MM.1S (cell line): ENCODE measurements around the gene UBE2K.

Experiments
- DNase-seq: peaks from one replicate; pipeline ENCODE4 v3.0.0-alpha.2; 2015
- H2AFZ ChIP-seq: fragments of 300-600 bp; sonication (generic); 2 replicates; pipeline ENCODE4 v1.6.0; 2016; ENCODE audit warnings: antibody characterized with exemption, low read length
- H3F3A ChIP-seq: fragments of 300-600 bp; sonication (generic); 2 replicates; pipeline ENCODE4 v1.6.1; 2016; ENCODE audit warnings: mild to moderate bottlenecking, antibody characterized with exemption, low read length, moderate library complexity, mixed read lengths; ENCODE audit not compliant: insufficient read depth
- H3K27ac ChIP-seq: fragments of 300-600 bp; sonication (generic); 2 replicates; pipeline ENCODE4 v1.5.1; 2016; ENCODE audit warnings: mild to moderate bottlenecking, low read length
- H3K27me3 ChIP-seq: fragments of 300-600 bp; sonication (generic); replicated peaks from 2 replicates; pipeline ENCODE4 v1.6.0; 2016; ENCODE audit warnings: low read length; ENCODE audit not compliant: insufficient read depth
- H3K36me3 ChIP-seq: fragments of 300-600 bp; sonication (generic); replicated peaks from 2 replicates; pipeline ENCODE4 v1.6.1; 2016; ENCODE audit warnings: mild to moderate bottlenecking, low read length, mixed read lengths; ENCODE audit not compliant: insufficient read depth
- H3K4me1 ChIP-seq: fragments of 300-600 bp; sonication (generic); 2 replicates; pipeline ENCODE4 v1.6.1; 2016; ENCODE audit warnings: low read length, mixed read lengths
- H3K4me2 ChIP-seq: fragments of 300-600 bp; sonication (generic); 2 replicates; pipeline ENCODE4 v1.6.0; 2016; ENCODE audit warnings: low read depth, low read length
- H3K4me3 ChIP-seq: fragments of 300-600 bp; sonication (generic); 2 replicates; pipeline ENCODE4 v1.5.1; 2016; ENCODE audit warnings: low read length, mixed read lengths
- H3K79me2 ChIP-seq: fragments of 300-600 bp; sonication (generic); 2 replicates; pipeline ENCODE4 v1.6.1; 2016; ENCODE audit warnings: mixed run types, low read length, mixed read lengths
- H3K9ac ChIP-seq: fragments of 300-600 bp; sonication (generic); 2 replicates; pipeline ENCODE4 v1.6.1; 2016; ENCODE audit warnings: low read length, mixed read lengths
- H3K9me2 ChIP-seq: fragments of 300-600 bp; sonication (generic); replicated peaks from 2 replicates; pipeline ENCODE4 v1.6.1; 2016; ENCODE audit warnings: mild to moderate bottlenecking, low read length, mixed read lengths; ENCODE audit not compliant: insufficient read depth
- H3K9me3 ChIP-seq: fragments of 300-600 bp; sonication (generic); replicated peaks from 2 replicates; pipeline ENCODE4 v1.6.1; 2016; ENCODE audit warnings: mild to moderate bottlenecking, low read length, mixed read lengths; ENCODE audit not compliant: insufficient read depth
- H4K20me1 ChIP-seq: fragments of 300-600 bp; sonication (generic); 2 replicates; pipeline ENCODE4 v1.6.1; 2016; ENCODE audit warnings: mild to moderate bottlenecking, low read length, moderate library complexity, mixed read lengths; ENCODE audit not compliant: insufficient read depth
- EZH2 ChIP-seq: fragments of 300-600 bp; sonication (generic); optimal IDR thresholded peaks from 2 replicates; pipeline ENCODE3; 2017; ENCODE audit warnings: low read depth, mild to moderate bottlenecking, antibody characterized with exemption, low read length, mixed read lengths
- EZH2phosphoT487 ChIP-seq: fragments of 300-600 bp; sonication (generic); IDR thresholded peaks from 2 replicates; pipeline ENCODE4 v1.6.1; 2018; ENCODE audit warnings: antibody characterized with exemption, low read length
- TF ChIP-seq, protein P1 (sequence below): fragments of 300-600 bp; sonication (generic); IDR thresholded peaks from 2 replicates; pipeline ENCODE4 v1.5.1; 2016; ENCODE audit warnings: antibody characterized with exemption, low read length, mixed read lengths

The UBE2K gene

DNA sequence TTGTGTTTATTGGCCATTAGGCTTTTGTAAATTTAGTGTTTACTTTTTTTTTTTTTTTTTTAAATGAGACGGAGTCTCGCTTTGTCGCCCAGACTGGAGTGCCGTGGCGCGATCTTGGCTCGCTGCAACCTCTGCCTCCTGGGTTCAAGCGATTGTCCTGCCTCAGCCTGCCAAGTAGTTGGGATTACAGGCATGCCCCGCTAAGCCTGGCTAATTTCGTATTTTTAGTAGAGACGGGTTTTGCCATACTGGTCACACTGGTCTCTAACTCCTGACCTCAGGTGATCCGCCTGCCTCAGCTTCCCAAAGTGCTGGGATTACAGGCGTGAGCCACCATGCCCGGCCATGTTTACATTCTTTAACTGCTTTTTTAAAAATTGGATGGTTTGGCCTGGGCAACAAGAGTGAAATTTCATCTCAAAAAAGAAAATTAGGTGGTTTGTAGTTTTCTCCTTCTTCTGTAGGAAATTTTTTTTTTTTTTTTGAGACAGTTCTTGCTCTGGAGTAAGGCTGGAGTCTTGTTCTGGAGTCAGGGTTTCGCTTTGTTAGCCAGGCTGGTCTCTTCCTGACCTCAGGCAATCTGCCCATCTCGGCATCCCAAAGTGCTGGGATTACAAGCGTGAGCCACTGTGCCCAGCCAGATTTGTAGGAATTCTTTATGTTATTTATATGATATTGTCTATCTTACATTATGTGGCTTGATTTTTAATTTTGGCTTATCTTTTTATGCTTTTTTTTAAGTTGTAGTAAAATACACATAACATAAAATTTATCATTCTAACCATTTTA is 15.1 kb downstream of the UBE2K start:
- H3K79me2 ChIP-seq: peaks cover 96% of the 10 kb centered on the region
- H3K9me2 ChIP-seq: no peaks in the 10 kb centered on the region
- H3K4me3 ChIP-seq: no peak overlapping the region
- DNase-seq: no peak
- peak overlapping the region; percentile 53; the same call in 1 of the 2 replicates for H3K4me2 ChIP-seq
- H3K27me3 ChIP-seq: no peaks in the 10 kb centered on the region
- peaks cover 15% of the 10 kb centered on the region; the same call in 1 of the 2 replicates for H3F3A ChIP-seq
- H3K27ac ChIP-seq: peak overlapping the region; percentile 34; the same call in 1 of the 2 replicates
- H3K36me3 ChIP-seq: no peaks in the 10 kb centered on the region; the same call in 1 of the 2 replicates
- no peaks in the 10 kb centered on the region for H3K9me3 ChIP-seq
- no peak for TF ChIP-seq EZH2
- no peak for TF ChIP-seq EZH2phosphoT487
- TF ChIP-seq, protein P1, sequence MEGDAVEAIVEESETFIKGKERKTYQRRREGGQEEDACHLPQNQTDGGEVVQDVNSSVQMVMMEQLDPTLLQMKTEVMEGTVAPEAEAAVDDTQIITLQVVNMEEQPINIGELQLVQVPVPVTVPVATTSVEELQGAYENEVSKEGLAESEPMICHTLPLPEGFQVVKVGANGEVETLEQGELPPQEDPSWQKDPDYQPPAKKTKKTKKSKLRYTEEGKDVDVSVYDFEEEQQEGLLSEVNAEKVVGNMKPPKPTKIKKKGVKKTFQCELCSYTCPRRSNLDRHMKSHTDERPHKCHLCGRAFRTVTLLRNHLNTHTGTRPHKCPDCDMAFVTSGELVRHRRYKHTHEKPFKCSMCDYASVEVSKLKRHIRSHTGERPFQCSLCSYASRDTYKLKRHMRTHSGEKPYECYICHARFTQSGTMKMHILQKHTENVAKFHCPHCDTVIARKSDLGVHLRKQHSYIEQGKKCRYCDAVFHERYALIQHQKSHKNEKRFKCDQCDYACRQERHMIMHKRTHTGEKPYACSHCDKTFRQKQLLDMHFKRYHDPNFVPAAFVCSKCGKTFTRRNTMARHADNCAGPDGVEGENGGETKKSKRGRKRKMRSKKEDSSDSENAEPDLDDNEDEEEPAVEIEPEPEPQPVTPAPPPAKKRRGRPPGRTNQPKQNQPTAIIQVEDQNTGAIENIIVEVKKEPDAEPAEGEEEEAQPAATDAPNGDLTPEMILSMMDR: no peak
- no peak overlapping the region for H3K9ac ChIP-seq
- H3K4me1 ChIP-seq: peaks cover 14% of the 10 kb centered on the region
- H4K20me1 ChIP-seq: peaks cover 3% of the 10 kb centered on the region; the same call in 1 of the 2 replicates
- no peak overlapping the region for H2AFZ ChIP-seq

DNA sequence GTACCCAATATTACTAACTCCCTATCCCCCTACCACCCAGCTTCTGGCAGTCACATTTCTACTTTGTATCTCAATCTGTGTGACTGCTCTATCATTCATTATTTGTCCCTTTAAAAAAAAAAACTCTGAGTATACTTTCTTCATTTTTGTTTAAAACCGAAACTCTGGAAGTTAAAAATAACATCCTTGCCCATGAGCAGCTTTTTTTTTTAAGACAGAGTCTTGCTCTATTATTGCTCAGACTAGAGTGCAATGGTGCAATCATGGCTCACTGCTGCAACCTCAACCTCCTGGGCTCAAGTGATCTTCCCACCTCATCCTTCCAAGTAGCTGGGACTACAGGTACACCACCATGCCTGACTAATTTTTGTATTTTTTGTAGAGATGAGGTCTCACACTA is 15.8 kb downstream of the UBE2K start:
- H3K9ac ChIP-seq: no peak overlapping the region
- H3F3A ChIP-seq: peaks cover 15% of the 10 kb centered on the region; the same call in 1 of the 2 replicates
- no peaks in the 10 kb centered on the region for H3K9me3 ChIP-seq
- no peaks in the 10 kb centered on the region; the same call in 1 of the 2 replicates for H3K36me3 ChIP-seq
- TF ChIP-seq EZH2 (no peak), EZH2phosphoT487 (no peak)
- TF ChIP-seq, protein P1: no peak
- H3K27ac ChIP-seq: peak overlapping the region; percentile 34; the same call in 1 of the 2 replicates
- H3K9me2 ChIP-seq: no peaks in the 10 kb centered on the region
- H3K4me1 ChIP-seq: peaks cover 17% of the 10 kb centered on the region
- H2AFZ ChIP-seq: no peak overlapping the region
- peaks cover 96% of the 10 kb centered on the region for H3K79me2 ChIP-seq
- H3K27me3 ChIP-seq: no peaks in the 10 kb centered on the region
- peaks cover 4% of the 10 kb centered on the region; the same call in 1 of the 2 replicates for H4K20me1 ChIP-seq
- DNase-seq: peak; percentile 62
- H3K4me3 ChIP-seq: no peak overlapping the region
- H3K4me2 ChIP-seq: peak overlapping the region; percentile 53

DNA sequence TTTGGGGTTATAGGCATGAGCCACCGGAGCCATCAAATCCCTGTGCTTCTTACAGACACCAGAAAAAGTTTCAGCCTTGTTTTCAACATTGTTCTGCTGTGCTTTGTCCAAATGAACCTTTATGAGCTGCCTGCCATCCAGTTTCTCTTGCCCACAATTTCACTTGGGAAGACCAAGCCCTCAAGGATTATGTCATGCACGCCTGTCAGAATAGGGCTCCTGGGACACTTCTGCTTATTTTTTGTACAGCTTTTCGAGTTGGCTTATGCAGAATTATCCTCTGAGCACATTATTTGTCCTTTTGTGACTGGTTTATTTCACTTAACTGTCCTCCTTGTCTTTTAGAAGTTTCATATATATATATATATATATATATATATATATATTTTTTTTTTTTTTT is 16.2 kb downstream of the UBE2K start:
- H4K20me1 ChIP-seq: peaks cover 8% of the 10 kb centered on the region; the same call in 1 of the 2 replicates
- H3K27ac ChIP-seq: peak overlapping the region; percentile 34; the same call in 1 of the 2 replicates
- H3K36me3 ChIP-seq: no peaks in the 10 kb centered on the region; the same call in 1 of the 2 replicates
- H2AFZ ChIP-seq: no peak overlapping the region
- TF ChIP-seq EZH2phosphoT487 (no peak), EZH2 (no peak)
- TF ChIP-seq, protein P1: no peak
- H3K4me3 ChIP-seq: no peak overlapping the region
- no peak for DNase-seq
- peaks cover 21% of the 10 kb centered on the region for H3K4me1 ChIP-seq
- H3K9ac ChIP-seq: no peak overlapping the region
- H3F3A ChIP-seq: peaks cover 15% of the 10 kb centered on the region; the same call in 1 of the 2 replicates
- no peaks in the 10 kb centered on the region for H3K27me3 ChIP-seq
- H3K79me2 ChIP-seq: peaks cover 96% of the 10 kb centered on the region
- H3K4me2 ChIP-seq: peak overlapping the region; percentile 53
- H3K9me2 ChIP-seq: no peaks in the 10 kb centered on the region
- H3K9me3 ChIP-seq: no peaks in the 10 kb centered on the region
